Renal cortex interstitium (tissue), 11 donors: ENCODE results near the gene ZNF732. TPM values are rescaled to one million over a fixed set of nuclear protein-coding genes. Genes with fewer than 3 reads are reported as not detected.
A peak's percentile ranks its signal among the peaks of the same experiment; 100 is the strongest.
"Not testable (repeated sequence)": the region's sequence is repeated elsewhere in the genome, so short reads cannot be mapped to it uniquely, and the experiment has no call there.

Source experiments
- DNase-seq, 11 donors: peaks; one replicate each; pipeline ENCODE4 v3.0.0-alpha.2; 2013; ENCODE audit warnings: low read depth in 9 of 11, low spot score in 4 of 11; ENCODE audit errors: extremely low read depth in 1 of 11
- polyA plus RNA-seq, 3 donors: library from polyadenylated mRNA; unstranded; fragments of 120-200 nt; gene quantifications; one replicate each; pipeline ENCODE4 v1.2.1, GENCODE V29; 2013; ENCODE audit not compliant: insufficient read length in 3 of 3

ZNF732 gene
- polyA plus RNA-seq, 3 donors: 2.0 to 3.7 (median 3.5) TPM

DNA sequence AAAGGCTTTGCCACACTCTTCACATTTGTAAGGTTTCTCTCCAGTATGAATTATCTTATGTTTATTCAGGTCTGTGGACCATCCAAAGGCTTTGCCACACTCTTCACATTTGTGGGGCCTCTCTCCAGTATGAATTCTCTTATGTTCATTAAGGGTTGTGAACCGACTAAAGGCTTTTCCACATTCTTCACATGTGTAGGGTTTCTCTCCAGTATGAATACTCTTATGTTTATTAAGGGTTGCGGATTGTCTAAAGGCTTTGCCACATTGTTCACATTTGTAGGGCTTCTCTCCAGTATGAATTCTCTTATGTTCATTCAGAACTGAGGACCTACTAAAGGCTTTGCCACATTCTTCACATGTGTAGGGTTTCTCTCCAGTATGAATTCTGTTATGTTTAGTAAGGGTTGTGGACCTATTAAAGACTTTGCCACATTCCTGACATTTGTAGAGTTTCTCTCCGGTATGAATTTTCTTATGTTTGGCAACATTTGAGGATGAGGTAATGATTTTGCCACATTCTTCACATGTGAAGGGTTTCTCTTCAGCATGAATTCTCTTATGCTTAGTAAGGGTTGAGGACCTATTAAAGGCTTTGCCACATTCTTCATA, 33.7 kb downstream of the ZNF732 start:
- DNase-seq: no peak

DNA sequence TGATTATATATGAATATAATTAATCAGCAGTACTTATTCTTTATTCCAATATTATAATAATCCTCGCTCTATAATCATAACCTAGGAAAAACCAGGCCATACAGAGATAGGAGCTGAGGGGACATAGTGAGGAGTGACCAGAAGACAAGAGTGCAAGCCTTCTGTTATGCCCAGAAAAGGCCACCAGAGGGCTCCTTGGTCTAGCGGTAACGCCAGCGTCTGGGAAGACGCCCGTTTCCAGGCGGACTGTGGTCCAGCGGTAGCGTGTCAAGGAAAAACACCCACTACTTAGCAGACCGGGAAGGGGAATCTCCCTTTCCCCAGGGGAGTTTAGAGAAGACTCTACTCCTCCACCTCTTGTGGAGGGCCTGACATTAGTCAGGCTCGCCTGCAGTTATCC, 46.0 kb downstream of the ZNF732 start:
- DNase-seq: not testable (repeated sequence)

DNA sequence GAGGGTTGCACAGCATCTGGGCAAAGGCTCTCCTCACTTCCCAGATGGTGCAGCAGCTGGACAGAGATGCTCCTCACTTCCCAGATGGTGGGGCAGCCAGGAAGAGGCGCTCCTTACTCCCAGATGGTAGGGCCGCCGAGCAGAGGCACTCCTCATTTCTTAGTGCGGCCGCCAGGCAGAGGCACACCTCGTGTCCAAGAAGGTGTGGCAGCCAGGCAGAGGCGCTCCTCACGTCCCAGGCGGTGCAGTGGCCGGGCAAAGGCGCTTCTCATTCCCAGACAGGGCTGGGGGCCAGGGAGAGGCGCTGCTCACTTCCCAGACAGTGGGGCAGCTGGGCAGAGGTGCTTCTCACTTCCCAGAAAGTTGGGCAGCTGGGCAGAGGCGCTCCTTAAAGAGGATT, 48.8 kb downstream of the ZNF732 start:
- DNase-seq: no peak

DNA sequence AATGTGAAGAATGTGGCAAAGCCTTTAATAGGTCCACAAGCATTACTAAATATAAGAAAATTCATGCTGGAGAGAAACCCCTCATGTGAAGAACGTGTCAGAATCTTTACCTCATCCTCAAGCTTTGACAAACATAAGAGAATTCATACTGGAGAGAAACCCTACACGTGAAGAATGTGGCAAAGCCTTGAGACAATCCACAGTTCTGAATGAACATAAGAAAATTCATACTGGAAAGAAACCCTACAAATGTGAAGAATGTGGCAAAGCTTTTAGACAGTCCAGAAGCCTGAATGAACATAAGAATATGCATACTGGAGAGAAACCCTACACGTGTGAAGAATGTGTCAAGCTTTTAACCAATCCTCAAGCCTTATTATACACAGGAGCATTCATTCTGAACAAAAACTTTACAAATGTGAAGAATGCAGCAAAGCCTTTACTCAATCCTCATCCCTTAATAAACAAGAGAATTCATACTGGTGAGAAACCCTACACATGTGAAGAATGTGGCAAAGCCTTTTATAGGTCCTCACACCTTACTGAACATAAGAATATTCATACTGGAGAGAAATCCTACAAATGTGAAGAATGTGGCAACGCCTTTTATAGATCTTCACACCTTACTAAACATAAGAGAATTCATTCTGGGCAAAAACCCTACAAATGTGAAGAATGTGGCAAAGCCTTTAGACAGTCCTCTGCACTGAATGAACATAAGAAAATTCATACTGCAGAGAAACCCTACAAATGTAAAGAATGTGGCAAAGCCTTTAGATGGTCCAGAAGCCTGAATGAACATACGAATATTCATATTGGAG, 51.1 kb downstream of the ZNF732 start:
- no peak for DNase-seq

DNA sequence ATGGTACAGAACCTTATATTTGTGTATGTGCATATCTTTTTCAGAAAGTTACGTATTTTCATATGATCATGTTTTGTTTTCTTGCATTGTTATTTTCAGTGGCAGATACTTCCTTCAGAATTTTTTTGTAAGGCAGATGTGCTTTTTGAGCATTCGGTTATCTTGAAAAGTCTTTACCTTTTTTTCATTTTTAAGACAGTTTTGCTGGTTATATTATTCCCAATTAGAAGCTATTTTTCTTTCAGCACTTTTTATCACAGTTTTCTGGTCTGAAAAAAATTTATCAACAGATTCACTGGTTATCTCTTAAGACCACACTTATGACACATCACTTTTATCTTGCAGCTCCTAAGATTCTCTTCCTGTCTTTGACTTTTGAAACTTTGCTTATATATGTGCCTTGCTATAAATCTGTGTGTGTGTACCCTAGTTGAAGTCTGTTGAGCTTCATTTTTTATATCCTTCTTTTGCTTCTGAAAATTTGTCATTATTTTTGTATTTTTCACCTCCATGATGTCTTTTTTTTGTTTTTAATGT, 53.1 kb downstream of the ZNF732 start:
- no peak for DNase-seq

DNA sequence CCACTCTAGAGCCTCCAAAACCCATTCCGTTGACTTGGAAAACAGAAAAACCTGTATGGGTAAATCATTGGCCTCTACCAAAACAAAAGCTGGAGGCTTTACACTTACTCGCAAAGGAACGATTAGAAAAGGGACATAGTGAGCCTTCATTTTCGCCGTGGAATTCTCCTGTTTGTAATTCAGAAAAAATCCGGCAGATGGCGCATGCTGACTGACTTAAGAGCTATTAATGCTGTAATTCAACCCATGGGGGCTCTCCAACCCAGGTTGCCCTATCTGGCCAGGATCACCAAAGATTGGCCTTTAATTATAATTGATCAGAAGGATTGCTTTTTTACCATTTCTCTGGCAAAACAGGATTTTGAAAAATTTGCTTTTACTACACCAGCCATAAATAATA, 60.8 kb downstream of the ZNF732 start:
- peak in 4 of 11 donors; percentile 0 to 7 (median 2) for DNase-seq

DNA sequence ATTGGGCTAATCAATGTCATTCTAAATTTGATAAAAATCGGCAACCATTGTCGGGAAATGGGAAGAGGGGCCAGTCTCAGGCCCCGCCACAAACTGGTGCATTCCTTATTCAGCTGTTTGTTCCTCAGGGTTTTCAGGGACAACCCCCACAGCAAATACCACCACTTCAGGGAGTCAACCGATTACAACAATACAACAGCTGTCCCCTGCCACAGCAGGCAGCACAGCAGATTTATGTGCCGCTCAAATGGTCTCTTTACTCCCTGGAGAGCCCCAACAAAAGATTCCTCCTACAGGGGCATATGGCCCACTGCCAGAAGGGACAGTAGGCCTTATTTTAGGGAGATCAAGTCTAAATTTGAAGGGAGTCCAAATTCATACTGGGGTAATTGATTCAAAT, 61.8 kb downstream of the ZNF732 start:
- DNase-seq: no peak

DNA sequence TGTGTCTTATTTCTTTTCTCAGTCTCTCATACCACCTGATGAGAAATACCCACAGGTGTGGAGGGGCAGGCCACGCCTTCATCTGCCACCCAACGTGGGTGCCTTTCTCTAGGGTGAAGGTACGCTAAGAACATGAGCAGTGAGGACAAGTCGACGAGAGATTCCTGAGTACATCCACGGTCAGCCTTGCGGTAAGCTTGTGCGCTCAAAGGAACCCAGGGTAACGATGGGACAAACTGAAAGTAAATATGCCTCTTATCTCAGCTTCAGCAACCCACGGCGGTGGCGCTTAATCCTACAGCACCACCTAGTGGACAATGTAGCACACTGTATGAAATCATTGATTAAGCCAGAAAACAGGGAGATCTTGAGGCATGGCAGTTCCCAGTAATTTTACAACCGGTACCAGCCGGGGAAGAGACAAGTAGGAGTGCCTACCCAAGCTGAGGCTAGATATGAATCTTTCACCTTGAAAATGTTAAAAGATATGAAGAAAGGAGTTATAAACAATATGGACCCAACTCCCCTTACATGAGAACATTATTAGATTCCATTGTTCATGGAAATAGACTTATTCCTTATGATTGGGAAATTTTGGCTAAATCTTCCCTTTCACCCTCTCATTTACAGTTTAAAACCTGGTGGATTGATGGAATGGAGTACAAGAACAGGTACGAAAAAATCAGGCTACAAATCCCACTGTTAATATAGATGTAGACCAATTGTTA, 63.0 kb downstream of the ZNF732 start:
- DNase-seq: peak; percentile 4 to 37 (median 15)

DNA sequence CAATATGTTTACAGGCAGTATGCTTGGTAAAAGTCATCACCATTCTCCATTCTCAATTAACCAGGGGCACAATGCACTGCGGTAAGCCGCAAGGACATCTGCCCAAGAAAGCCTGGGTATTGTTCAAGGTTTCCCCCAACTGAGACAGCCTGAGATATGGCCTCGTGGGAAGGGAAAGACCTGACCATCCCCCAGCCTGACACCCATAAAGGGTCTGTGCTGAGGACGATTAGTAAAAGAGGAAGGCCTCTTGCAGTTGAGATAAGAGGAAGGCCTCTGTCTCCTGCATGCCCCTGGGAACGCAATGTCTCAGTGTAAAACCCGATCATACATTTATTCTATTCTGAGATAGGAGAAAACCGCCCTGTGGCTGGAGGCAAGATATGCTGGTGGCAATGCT, 63.9 kb downstream of the ZNF732 start:
- DNase-seq: not testable (repeated sequence)

DNA sequence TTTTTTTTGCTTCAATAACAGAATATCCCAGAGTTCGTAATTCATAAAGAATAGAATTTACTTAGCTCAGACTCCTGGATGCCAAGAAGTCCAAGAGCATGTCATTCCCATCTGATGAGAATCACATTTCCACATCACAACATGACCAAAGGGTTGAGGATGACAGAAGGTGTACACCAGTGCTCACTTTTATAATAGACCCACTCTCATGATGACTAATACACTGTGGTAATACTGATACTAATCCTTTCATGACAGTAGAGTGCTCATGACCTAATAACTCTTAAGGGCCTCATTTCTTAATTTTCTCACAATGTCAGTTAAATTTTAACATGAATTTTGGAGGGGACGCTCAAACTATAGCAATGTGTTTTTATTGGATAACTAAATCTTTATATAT, 69.2 kb downstream of the ZNF732 start:
- DNase-seq: no peak

DNA sequence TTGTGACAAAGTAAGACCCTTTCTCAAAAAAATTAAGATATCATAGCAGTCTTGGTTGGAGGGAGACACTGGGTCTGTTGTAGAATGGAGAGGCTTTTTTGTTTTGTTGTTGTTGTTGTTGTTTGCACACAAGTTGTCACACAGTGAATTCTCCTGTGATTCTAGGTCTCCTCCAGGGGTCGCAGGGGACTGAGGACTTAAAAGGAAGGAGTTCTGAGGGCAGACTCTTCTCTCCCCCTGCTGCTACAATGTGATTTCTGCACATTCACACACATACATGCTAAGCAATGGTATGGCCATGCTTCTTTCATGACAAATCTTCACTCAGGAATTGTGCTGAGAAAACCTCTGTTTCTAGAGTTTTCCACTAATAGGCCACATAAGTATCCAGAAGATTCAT, 71.1 kb downstream of the ZNF732 start:
- DNase-seq: no peak

DNA sequence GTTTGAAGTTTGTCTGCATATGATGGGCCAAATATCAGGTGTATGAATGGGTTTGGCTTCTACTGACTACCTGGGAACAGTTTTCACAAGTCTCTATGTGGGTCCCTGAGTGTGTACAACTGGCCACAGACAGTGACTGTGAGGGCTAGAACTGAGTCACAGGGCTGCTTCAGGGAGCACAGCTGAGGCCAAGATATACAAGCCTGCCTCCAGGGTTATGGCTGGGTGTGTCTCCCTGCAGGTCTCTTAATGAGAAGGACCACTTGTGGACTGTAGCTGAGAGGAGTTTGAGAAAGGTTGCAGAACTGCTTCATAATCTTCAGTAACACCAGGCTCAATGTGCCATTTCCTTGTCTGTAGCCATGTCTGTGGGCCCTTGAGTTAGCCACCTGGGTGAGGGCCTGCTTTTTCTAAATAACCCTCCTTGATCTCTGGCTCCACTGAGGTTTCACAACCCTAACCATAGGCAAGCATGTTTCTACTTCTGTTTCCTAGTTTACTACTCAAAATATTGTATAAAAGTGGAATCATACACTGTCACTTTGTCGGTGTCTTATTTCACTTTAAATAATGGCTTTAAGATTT, 81.3 kb downstream of the ZNF732 start:
- no peak for DNase-seq

Other genes with a start within 250 kb of the ZNF732 start
- gene ZNF718, start 181.0 kb downstream of the ZNF732 start, polyA plus RNA-seq: 10 to 100 TPM; 13.2 to 21.0 (median 20.0) TPM
- 10 to 100 TPM; 24.9 to 47.0 (median 30.0) TPM for gene ZNF141, start 32.3 kb upstream of the ZNF732 start, polyA plus RNA-seq
- gene ZNF721, start 193.7 kb upstream of the ZNF732 start, polyA plus RNA-seq: 10 to 100 TPM; 37.1 to 45.6 (median 40.7) TPM
- gene PIGG, start 193.7 kb upstream of the ZNF732 start, polyA plus RNA-seq: 10 to 100 TPM; 57.6 to 86.5 (median 61.1) TPM